ENCODE data around the gene RNF214. TPM values are rescaled to one million over a fixed set of nuclear protein-coding genes. Genes with fewer than 3 reads are reported as not detected.

Gene RNF214
- total and polyA plus RNA-seq, 2 donors (not counting 1 experiment from before 2014, with no cell fraction given) = 16.0 to 36.1 TPM

DNA sequence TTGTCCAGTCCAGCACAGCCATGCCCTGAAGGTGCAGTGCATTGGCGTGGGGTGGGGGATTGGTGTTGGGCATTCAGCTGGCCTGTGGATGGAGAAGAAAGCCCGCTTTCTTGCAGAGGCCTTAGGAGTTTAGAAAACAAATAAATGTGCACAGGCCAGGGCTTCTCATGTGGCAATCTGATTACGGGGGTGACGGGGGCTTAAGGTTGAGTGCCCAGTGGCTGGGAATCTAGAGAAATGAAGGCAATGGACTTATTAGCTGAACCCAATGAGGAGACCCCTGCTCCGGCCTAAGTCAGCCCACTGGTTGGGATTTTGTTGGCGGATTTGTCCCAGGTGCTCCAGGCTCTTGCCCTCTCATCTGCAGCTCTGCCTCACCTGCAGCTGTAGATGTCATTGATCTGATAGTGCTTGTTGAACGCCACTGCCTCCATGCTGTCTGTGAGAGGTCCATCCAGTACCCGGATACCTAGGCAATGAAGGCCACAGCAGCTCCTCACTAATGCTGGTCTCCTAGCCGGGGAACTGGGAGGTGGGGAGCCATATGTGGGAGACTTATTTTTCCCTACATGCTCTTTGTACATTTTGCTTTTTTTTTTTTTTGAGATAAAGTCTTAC lies 6.8 kb upstream of the RNF214 start:
- 97% methylated on average over 8 of the region's 9 CpGs for WGBS (ENCODE audit: insufficient coverage)
- ATAC-seq (ENCODE audit: low read depth) (no peak), DNase-seq (no peak)
- no peak overlapping the region for H3K9ac ChIP-seq (ENCODE audit: low read length)
- no peaks in the 10 kb centered on the region for H3K9me3 Mint-ChIP-seq (ENCODE audit: insufficient read depth)
- POLR2A ChIA-PET = interaction anchor here (0.8 to 2.7 kb wide), 3 partner anchors 25 to 47 kb away, joined by 3 to 12 read pairs (median 3); partner anchors contain the start of gene SIDT2
- H3K27ac ChIP-seq (ENCODE audit: low read length in 2 of 2) = no peak overlapping the region
- H3K4me1 ChIP-seq (ENCODE audit: control insufficient read depth in 2 of 2, insufficient read depth in 2 of 2, low read length in 2 of 2) = peaks cover 18 to 29% of the 10 kb centered on the region in 2 donors
- H3K4me1 Mint-ChIP-seq = peaks cover 26% of the 10 kb centered on the region
- H3K4me3 ChIP-seq (ENCODE audit: control extremely low read depth in 1 of 5, extremely low read depth in 1 of 5, insufficient read depth in 1 of 5, low read depth in 2 of 5, low read length in 4 of 5) = no peak overlapping the region
- H3K27me3 ChIP-seq (replicated peaks in 1 of 4; ENCODE audit: control extremely low read depth in 1 of 4, control insufficient read depth in 3 of 4, insufficient read depth in 4 of 4, low read length in 3 of 4) = no peaks in the 10 kb centered on the region
- peaks cover 72% of the 10 kb centered on the region for H3K79me2 ChIP-seq (ENCODE audit: control insufficient read depth, insufficient read depth, low read length)
- no peaks in the 10 kb centered on the region for H3K27me3 Mint-ChIP-seq
- H3K4me3 Mint-ChIP-seq = no peak overlapping the region
- CTCF ChIA-PET = interaction anchor here (0.7 to 19.9 kb wide), 23 partner anchors 8 to 1831 kb away, joined by 3 to 309 read pairs (median 5); partner anchors contain the start of genes APOA5, SIDT2 and ZPR1
- intact Hi-C loops (cut with micrococcal nuclease) = loop anchor here (1.0 kb wide), 3 partner anchors 44 to 345 kb away; no protein-coding TSS in a partner anchor
- H4K20me1 ChIP-seq (ENCODE audit: control insufficient read depth, insufficient read depth, low read length, poor library complexity, severe bottlenecking) = peaks cover 13% of the 10 kb centered on the region
- H3K4me2 ChIP-seq (replicated peaks; ENCODE audit: low read depth, low read length, poor library complexity, severe bottlenecking) = no peak overlapping the region
- H3K27ac Mint-ChIP-seq = no peak overlapping the region
- H3K9me3 ChIP-seq (ENCODE audit: control extremely low read depth in 1 of 3, control insufficient read depth in 2 of 3, insufficient read depth in 1 of 3, low read length in 2 of 3) = no peaks in the 10 kb centered on the region
- TF ChIP-seq, protein P1, sequence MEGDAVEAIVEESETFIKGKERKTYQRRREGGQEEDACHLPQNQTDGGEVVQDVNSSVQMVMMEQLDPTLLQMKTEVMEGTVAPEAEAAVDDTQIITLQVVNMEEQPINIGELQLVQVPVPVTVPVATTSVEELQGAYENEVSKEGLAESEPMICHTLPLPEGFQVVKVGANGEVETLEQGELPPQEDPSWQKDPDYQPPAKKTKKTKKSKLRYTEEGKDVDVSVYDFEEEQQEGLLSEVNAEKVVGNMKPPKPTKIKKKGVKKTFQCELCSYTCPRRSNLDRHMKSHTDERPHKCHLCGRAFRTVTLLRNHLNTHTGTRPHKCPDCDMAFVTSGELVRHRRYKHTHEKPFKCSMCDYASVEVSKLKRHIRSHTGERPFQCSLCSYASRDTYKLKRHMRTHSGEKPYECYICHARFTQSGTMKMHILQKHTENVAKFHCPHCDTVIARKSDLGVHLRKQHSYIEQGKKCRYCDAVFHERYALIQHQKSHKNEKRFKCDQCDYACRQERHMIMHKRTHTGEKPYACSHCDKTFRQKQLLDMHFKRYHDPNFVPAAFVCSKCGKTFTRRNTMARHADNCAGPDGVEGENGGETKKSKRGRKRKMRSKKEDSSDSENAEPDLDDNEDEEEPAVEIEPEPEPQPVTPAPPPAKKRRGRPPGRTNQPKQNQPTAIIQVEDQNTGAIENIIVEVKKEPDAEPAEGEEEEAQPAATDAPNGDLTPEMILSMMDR (IDR thresholded peaks at IDR 0.05) = no peak
- TF ChIP-seq EZH2 (IDR thresholded peaks at IDR 0.05; ENCODE audit: borderline replicate concordance, insufficient read depth, low read depth, low read length, poor library complexity, severe bottlenecking) = no peak
- no peak overlapping the region for H2AFZ ChIP-seq (ENCODE audit: insufficient read depth, low read depth, low read length, poor library complexity, severe bottlenecking)
- peaks cover 8 to 92% of the 10 kb centered on the region in 2 experiments for H3K36me3 ChIP-seq (replicated peaks in 1 of 2; ENCODE audit: control extremely low read depth in 1 of 2, control insufficient read depth in 1 of 2, extremely low read depth in 1 of 2, insufficient read depth in 2 of 2, low read length in 1 of 2)
